Keratinocyte (primary cell): ENCODE measurements around the gene CACNB2. TPM values are rescaled to one million over a fixed set of nuclear protein-coding genes. Genes with fewer than 3 reads are reported as not detected.

Source experiments
- DNase-seq: peaks from one replicate; pipeline ENCODE4 v3.0.0-alpha.2; 2011; ENCODE audit warnings: low read depth, missing footprints, low spot score
- FAIRE-seq: peaks from 2 replicates; lab custom pipeline; 2011; peaks lifted over from hg19 to GRCh38; lab: Jason Lieb, UNC
- H2AFZ ChIP-seq: 2 replicates; pipeline ENCODE4 v1.6.0; 2012; ENCODE audit warnings: low read length, control low read depth, inconsistent platforms; ENCODE audit not compliant: control insufficient read depth
- H3K27ac ChIP-seq: 2 replicates; pipeline ENCODE4 v1.5.1; 2011; ENCODE audit warnings: low read length; ENCODE audit not compliant: control insufficient read depth, insufficient read depth
- H3K27me3 ChIP-seq: 3 replicates; pipeline ENCODE4 v1.6.0; 2011; ENCODE audit warnings: low read length; ENCODE audit not compliant: control insufficient read depth, insufficient read depth; ENCODE audit errors: extremely low read depth
- H3K36me3 ChIP-seq, 2 experiments: 2 replicates in 1 of 2; 3 replicates in 1 of 2; pipeline ENCODE4 v1.5.1; 2011; ENCODE audit warnings: low read length in 2 of 2, mild to moderate bottlenecking in 1 of 2; ENCODE audit not compliant: control insufficient read depth in 2 of 2, insufficient read depth in 2 of 2; ENCODE audit errors: extremely low read depth in 1 of 2
- H3K4me1 ChIP-seq: 3 replicates; pipeline ENCODE4 v1.5.1; 2011; ENCODE audit warnings: low read length; ENCODE audit not compliant: control insufficient read depth, insufficient read depth; ENCODE audit errors: extremely low read depth
- H3K4me2 ChIP-seq: 3 replicates; pipeline ENCODE4 v1.6.0; 2011; ENCODE audit warnings: low read depth, low read length; ENCODE audit not compliant: control insufficient read depth, insufficient read depth; ENCODE audit errors: extremely low read depth
- H3K4me3 ChIP-seq, 3 experiments: fragments of 200-600 bp in 1 of 3; sonication (generic) in 1 of 3; 2 replicates in 2 of 3; 3 replicates in 1 of 3; pipeline ENCODE4 v1.5.1; 2011 to 2016; ENCODE audit warnings: low read length in 3 of 3, mild to moderate bottlenecking in 3 of 3, control low read depth in 2 of 3, inconsistent platforms in 1 of 3, low read depth in 1 of 3, mixed read lengths in 1 of 3, mixed run types in 1 of 3, moderate library complexity in 1 of 3; ENCODE audit not compliant: control insufficient read depth in 2 of 3, insufficient read depth in 2 of 3; ENCODE audit errors: extremely low read depth in 1 of 3
- H3K79me2 ChIP-seq: 2 replicates; pipeline ENCODE4 v1.6.0; 2012; ENCODE audit warnings: low read length; ENCODE audit not compliant: control insufficient read depth, insufficient read depth
- H3K9ac ChIP-seq: 3 replicates; pipeline ENCODE4 v1.6.0; 2011; ENCODE audit warnings: low read length; ENCODE audit not compliant: control insufficient read depth, insufficient read depth; ENCODE audit errors: extremely low read depth
- H3K9me1 ChIP-seq: 3 replicates; pipeline ENCODE4 v1.6.0; 2011; ENCODE audit warnings: low read length; ENCODE audit not compliant: control insufficient read depth, insufficient read depth; ENCODE audit errors: extremely low read depth
- H3K9me3 ChIP-seq: 2 replicates; pipeline ENCODE4 v1.5.1; 2012; ENCODE audit warnings: low read depth, low read length; ENCODE audit not compliant: control insufficient read depth
- H4K20me1 ChIP-seq: 3 replicates; pipeline ENCODE4 v1.6.0; 2011; ENCODE audit warnings: low read length; ENCODE audit not compliant: control insufficient read depth, insufficient read depth; ENCODE audit errors: extremely low read depth
- EZH2 ChIP-seq: IDR thresholded peaks from one replicate; pipeline ENCODE4 v1.6.1; 2012; ENCODE audit warnings: inconsistent platforms, mild to moderate bottlenecking, low read length, moderate library complexity
- dilution Hi-C: fragments of 300-500 bp; cut with MboI; formaldehyde crosslinking; loops from one replicate; pipeline ENCODE4 v1.7.0; 2020; ENCODE audit warnings: low sequenced_read_pairs; ENCODE audit not compliant: extremely low pct_ligation_motif_present
- polyA plus RNA-seq, 5 experiments: library from polyadenylated mRNA; depleted of rRNA in 3 of 5; stranded (reverse) in 3 of 5; stranded (forward) in 1 of 5; unstranded in 1 of 5; fragments of >200 nt; gene quantifications; 1 replicate in 1 of 5; 2 replicates in 3 of 5; 3 replicates in 1 of 5; pipeline versions ENCODE4 v1.2.1 to v1.2.3, GENCODE V29; 2011 to 2012; ENCODE audit warnings: missing spikeins in 2 of 5, low read depth in 1 of 5, low replicate concordance in 1 of 5
- TF ChIP-seq, protein P1 (sequence below), 3 experiments: IDR thresholded peaks in 1 of 3; conservative IDR thresholded peaks in 1 of 3; optimal IDR thresholded peaks in 1 of 3; 2 replicates in 2 of 3; 3 replicates in 1 of 3; pipeline versions ENCODE3 to v1.5.1; 2011; ENCODE audit warnings: low read length in 3 of 3, mild to moderate bottlenecking in 3 of 3, moderate library complexity in 2 of 3, control low read depth in 1 of 3, inconsistent platforms in 1 of 3; ENCODE audit not compliant: insufficient read depth in 2 of 3; ENCODE audit errors: extremely low read depth in 1 of 3

Gene CACNB2
- polyA plus RNA-seq, 1 donor (not counting 4 experiments of a cell fraction or from before 2014, with no cell fraction given): 0.03 TPM

DNA sequence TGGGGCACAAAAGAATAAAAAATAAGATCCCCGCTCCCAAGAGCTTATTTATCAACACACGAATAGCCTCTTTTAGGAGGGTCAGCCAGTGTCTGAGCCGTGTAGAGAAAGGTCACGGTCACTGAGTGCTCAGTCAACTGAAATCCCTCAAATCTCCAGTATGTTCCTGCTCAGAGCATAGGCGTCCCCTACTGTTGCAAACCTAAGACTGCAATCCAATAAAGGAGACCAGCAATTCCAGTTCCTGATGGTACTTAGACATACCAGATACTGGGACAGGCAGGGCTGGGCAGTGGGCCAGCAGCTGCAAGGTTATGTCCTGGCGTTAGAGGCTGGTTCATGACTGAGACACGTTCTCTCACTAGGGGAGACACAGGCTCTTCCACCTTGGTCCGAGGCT is 93.6 kb downstream of the CACNB2 start:
- DNase-seq (no peak), FAIRE-seq (no peak)
- Histone ChIP-seq H3K4me1 (peaks cover 3% of the 10 kb centered on the region), H3K27ac (no peak overlapping the region), H3K9ac (no peak overlapping the region), H3K79me2 (no peaks in the 10 kb centered on the region), H2AFZ (no peak overlapping the region), H3K4me3 (no peak overlapping the region), H3K9me1 (no peaks in the 10 kb centered on the region), H3K4me2 (no peak overlapping the region), H3K27me3 (no peaks in the 10 kb centered on the region), H3K36me3 (no peaks in the 10 kb centered on the region), H4K20me1 (no peaks in the 10 kb centered on the region), H3K9me3 (no peaks in the 10 kb centered on the region)
- TF ChIP-seq, protein P1, sequence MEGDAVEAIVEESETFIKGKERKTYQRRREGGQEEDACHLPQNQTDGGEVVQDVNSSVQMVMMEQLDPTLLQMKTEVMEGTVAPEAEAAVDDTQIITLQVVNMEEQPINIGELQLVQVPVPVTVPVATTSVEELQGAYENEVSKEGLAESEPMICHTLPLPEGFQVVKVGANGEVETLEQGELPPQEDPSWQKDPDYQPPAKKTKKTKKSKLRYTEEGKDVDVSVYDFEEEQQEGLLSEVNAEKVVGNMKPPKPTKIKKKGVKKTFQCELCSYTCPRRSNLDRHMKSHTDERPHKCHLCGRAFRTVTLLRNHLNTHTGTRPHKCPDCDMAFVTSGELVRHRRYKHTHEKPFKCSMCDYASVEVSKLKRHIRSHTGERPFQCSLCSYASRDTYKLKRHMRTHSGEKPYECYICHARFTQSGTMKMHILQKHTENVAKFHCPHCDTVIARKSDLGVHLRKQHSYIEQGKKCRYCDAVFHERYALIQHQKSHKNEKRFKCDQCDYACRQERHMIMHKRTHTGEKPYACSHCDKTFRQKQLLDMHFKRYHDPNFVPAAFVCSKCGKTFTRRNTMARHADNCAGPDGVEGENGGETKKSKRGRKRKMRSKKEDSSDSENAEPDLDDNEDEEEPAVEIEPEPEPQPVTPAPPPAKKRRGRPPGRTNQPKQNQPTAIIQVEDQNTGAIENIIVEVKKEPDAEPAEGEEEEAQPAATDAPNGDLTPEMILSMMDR (optimal IDR thresholded peaks at IDR 0.05 in 1 of 3, IDR thresholded peaks at IDR 0.05 in 1 of 3, conservative IDR thresholded peaks at IDR 0.05 in 1 of 3; ENCODE audit: extremely low read depth in 1 of 3, insufficient read depth in 2 of 3, low read length in 3 of 3): peak; percentile 21 to 47 (median 34)
- no peak for TF ChIP-seq EZH2
- dilution Hi-C loops: no loop called here

DNA sequence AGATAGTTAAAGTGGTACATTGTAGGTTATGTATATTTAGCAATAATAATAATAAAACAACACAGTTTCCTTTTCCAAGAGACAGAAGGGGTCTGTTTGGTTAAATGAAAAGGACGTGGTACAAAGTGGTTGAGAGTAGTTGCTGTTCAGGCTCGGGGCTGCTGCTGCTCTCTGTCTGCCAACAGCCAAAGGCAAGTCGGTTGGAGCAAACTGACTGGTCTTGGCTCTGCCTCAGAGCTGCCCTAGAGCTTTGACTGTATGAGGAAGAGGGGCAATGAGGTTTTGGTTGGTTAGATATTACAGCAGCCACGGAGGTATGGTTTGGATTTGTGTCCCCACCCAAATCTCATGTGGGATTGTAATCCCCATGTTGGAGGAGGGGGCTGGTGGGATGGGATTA is 95.3 kb downstream of the CACNB2 start:
- Histone ChIP-seq H3K27ac (no peak overlapping the region), H3K27me3 (no peaks in the 10 kb centered on the region), H3K4me1 (no peaks in the 10 kb centered on the region), H4K20me1 (no peaks in the 10 kb centered on the region), H2AFZ (no peak overlapping the region), H3K79me2 (no peaks in the 10 kb centered on the region), H3K4me3 (no peak overlapping the region), H3K9ac (no peak overlapping the region), H3K9me1 (no peaks in the 10 kb centered on the region), H3K4me2 (no peak overlapping the region), H3K36me3 (no peaks in the 10 kb centered on the region), H3K9me3 (no peaks in the 10 kb centered on the region)
- dilution Hi-C loops: no loop called here
- no peak for DNase-seq
- FAIRE-seq: no peak
- TF ChIP-seq, protein P1 (optimal IDR thresholded peaks at IDR 0.05 in 1 of 3, IDR thresholded peaks at IDR 0.05 in 1 of 3, conservative IDR thresholded peaks at IDR 0.05 in 1 of 3; ENCODE audit: extremely low read depth in 1 of 3, insufficient read depth in 2 of 3, low read length in 3 of 3): no peak
- TF ChIP-seq EZH2: no peak
